Activated naive CD4-positive, alpha-beta T cell treated with anti-CD3 and anti-CD28 coated beads, Interleukin-2, amount 50 U/mL, for 24 hours (primary cell): Measurements from ENCODE around the gene FAM219B.
"Not testable (repeated sequence)": the region's sequence is repeated elsewhere in the genome, so short reads cannot be mapped to it uniquely, and the experiment has no call there.

ENCODE experiments used
- H3K27ac Mint-ChIP-seq: one replicate; pipeline ENCODE4 v1.8.0; 2021; ENCODE audit warnings: mild to moderate bottlenecking, mixed read lengths
- H3K27me3 Mint-ChIP-seq: one replicate; pipeline ENCODE4 v1.8.0; 2021; ENCODE audit warnings: mixed read lengths
- H3K36me3 Mint-ChIP-seq: one replicate; pipeline ENCODE4 v1.8.0; 2021; ENCODE audit warnings: mixed read lengths
- H3K4me1 Mint-ChIP-seq: one replicate; pipeline ENCODE4 v1.8.0; 2021; ENCODE audit warnings: mixed read lengths
- H3K4me3 Mint-ChIP-seq: one replicate; pipeline ENCODE4 v1.8.0; 2021; ENCODE audit warnings: mild to moderate bottlenecking, mixed read lengths
- H3K9me3 Mint-ChIP-seq: one replicate; pipeline ENCODE4 v1.8.0; 2021; ENCODE audit warnings: mixed read lengths

FAM219B gene

GRCh38 chr15:74906450-74907162, at the start of gene FAM219B:
TSS of gene FAM219B (minus strand) at chr15:74906851. CDS start at chr15:74906800, 51 bp downstream.
- H3K27ac Mint-ChIP-seq = peak within 1 kb of the TSS; percentile 99
- no peaks in the 10 kb centered on the region for H3K27me3 Mint-ChIP-seq
- no peaks in the 10 kb centered on the region for H3K9me3 Mint-ChIP-seq
- peak within 1 kb of the TSS; percentile 99 for H3K4me3 Mint-ChIP-seq
- peaks cover 41% of the 10 kb centered on the region for H3K4me1 Mint-ChIP-seq
- peaks cover 2% of the 10 kb centered on the region for H3K36me3 Mint-ChIP-seq

DNA sequence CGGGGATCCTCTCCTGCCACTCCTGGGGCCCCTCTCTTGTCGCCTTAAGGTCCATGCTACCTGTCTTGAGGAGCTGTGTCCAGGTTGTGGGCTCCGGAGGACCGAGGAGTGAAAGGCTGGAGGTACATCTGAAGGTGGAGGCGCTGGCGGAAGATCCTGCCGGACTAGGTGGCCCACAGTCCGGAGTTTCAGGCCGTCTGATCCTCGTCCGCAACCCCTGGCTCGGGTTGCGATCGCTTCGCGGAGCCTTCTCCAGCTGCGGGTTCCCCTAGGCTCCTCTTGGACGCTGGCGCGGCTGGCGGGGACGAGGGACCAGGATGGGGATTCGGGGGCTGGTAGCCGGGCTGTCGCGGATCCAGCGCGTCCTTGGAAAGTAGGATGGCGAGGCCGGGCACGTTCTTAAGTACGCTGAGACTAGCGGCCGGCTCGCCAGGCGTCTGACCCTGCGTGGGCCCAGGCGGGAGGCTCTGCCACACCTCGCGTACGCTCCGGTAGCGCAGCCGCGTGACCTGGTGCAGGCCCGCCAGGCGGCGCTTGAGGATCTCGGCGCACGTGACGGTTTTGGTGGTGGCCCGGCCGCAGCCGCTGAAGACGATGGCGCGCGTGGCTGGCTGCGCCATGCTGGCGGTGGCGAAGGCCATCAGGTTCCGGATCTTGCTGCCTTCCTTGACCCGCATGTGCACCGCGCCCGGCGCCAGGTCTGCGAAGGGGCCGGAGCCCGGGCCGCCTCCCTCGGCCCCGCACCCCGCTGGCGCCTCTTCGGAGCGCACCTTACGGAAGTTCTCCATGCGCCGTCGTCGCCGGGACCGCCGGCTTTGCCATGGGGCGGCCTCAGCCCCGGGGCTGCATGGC, 49.4 kb upstream of the FAM219B start:
- Mint-ChIP-seq H3K27ac (no peak overlapping the region), H3K36me3 (no peaks in the 10 kb centered on the region), H3K4me3 (peak overlapping the region; percentile 77), H3K9me3 (no peaks in the 10 kb centered on the region), H3K4me1 (peaks cover 37% of the 10 kb centered on the region), H3K27me3 (peaks cover 11% of the 10 kb centered on the region)

GRCh38 chr15:74955017-74955416, 48.4 kb upstream of the FAM219B start:
- Mint-ChIP-seq H3K4me3 (peak overlapping the region; percentile 77), H3K27me3 (peaks cover 11% of the 10 kb centered on the region), H3K36me3 (no peaks in the 10 kb centered on the region), H3K9me3 (no peaks in the 10 kb centered on the region), H3K4me1 (peaks cover 34% of the 10 kb centered on the region), H3K27ac (no peak overlapping the region)

DNA sequence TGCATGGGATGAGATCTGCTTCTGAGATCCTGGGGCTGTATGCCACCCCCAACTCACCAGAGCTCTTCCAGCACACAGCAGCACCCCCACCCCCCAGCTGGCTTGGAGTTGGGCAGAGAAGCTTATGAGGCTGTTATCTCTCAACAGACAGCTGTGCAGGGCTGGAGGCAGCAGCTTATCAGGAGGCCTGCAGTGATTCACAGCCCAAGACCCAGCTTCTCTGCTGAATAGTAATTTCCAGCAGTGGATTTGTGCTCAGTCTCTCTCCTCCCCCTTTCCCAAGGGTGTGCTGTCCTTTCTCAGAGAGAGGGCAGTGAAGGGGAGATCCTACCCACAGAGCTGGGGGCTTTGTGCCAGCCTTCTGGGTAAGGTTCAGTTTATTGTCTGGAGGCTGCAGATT, 47.9 kb upstream of the FAM219B start:
- peak overlapping the region; percentile 77 for H3K4me3 Mint-ChIP-seq

DNA sequence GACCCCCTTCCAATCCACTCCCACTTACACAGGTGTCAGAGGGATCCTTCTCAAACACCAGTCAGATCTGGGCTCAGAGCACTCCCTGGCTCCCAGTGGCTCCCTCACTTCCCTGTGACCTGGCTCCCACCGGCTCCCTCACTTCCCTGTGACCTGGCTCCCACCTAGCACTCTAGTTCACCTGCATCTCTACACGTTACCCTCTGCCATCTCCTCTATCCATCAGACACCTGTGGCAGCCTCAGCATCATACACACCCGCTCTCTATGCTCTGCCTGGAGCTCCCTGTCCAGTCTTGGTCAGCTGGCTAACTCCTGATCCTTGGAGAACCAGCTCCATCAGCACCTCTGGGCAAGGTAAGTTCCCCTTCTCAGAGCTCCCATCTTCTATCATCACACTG, 44.4 kb upstream of the FAM219B start:
- H3K36me3 Mint-ChIP-seq = no peaks in the 10 kb centered on the region
- no peaks in the 10 kb centered on the region for H3K9me3 Mint-ChIP-seq
- H3K4me3 Mint-ChIP-seq = no peak overlapping the region
- H3K27ac Mint-ChIP-seq = no peak overlapping the region
- peaks cover 17% of the 10 kb centered on the region for H3K4me1 Mint-ChIP-seq
- no peaks in the 10 kb centered on the region for H3K27me3 Mint-ChIP-seq

More for the DNA sequence above, 47.9 kb upstream of the FAM219B start:
- Mint-ChIP-seq H3K4me1 (peaks cover 32% of the 10 kb centered on the region), H3K36me3 (no peaks in the 10 kb centered on the region), H3K27ac (no peak overlapping the region), H3K27me3 (peaks cover 10% of the 10 kb centered on the region), H3K9me3 (no peaks in the 10 kb centered on the region)

- Mint-ChIP-seq H3K36me3 (no peaks in the 10 kb centered on the region), H3K4me3 (no peak overlapping the region)
Measured at GRCh38 chr15:74950078-74950908, 43.6 kb upstream of the FAM219B start.

DNA sequence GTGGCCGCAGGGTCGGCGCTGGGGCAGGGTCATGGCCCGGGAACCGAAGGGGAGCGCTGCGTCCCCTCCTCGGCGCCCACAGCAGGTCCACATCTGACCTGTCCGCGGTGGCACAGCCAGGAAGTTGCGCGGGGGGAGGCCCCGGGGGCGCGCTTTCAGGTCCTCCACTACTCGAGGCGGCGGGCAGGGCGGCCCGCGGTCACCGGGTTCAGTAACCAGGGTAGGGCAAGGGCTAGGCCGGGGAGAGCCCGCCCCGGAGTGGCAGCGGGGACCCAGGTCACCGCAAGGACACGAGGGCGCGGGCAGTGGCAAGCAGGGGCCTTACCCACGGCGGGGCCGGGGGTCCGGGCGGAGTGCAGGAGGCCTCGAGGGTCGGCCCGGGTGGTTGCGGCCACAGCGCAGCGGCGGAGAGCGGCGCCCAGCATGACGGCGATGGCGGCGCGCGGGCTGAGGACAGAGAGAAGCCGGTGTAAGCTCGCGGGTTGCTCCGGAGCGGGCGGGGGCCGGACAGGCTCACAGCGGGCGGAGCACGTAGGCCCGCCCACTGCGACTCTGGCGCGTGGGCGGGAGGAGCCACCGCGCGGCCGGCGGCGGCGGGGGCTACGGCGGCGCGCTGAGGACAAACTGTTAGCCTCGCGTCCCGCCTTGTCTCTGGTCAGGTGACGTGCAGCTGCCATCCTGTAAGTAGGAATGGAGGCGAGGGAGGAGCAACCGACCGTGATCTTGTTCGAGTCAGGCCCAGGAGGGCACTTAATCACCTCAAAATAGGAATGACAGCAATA, 31.1 kb upstream of the FAM219B start, which contains the start of gene COX5A:
Gene COX5A, minus strand, starts transcription at position 484 of the 782 bp plus-strand sequence. Its CDS starts 59 bp downstream, at position 425.
- H3K4me1 Mint-ChIP-seq = peaks cover 33% of the 10 kb centered on the region
- H3K27me3 Mint-ChIP-seq = no peaks in the 10 kb centered on the region
- H3K27ac Mint-ChIP-seq = peak within 1 kb of the TSS; percentile 88
- H3K36me3 Mint-ChIP-seq = peaks cover 2% of the 10 kb centered on the region
- H3K9me3 Mint-ChIP-seq = no peaks in the 10 kb centered on the region
- peak within 1 kb of the TSS; percentile 96 for H3K4me3 Mint-ChIP-seq

More at GRCh38 chr15:74950078-74950908, 43.6 kb upstream of the FAM219B start:
- no peaks in the 10 kb centered on the region for H3K27me3 Mint-ChIP-seq
- peaks cover 11% of the 10 kb centered on the region for H3K4me1 Mint-ChIP-seq
- no peaks in the 10 kb centered on the region for H3K9me3 Mint-ChIP-seq
- H3K27ac Mint-ChIP-seq = no peak overlapping the region

DNA sequence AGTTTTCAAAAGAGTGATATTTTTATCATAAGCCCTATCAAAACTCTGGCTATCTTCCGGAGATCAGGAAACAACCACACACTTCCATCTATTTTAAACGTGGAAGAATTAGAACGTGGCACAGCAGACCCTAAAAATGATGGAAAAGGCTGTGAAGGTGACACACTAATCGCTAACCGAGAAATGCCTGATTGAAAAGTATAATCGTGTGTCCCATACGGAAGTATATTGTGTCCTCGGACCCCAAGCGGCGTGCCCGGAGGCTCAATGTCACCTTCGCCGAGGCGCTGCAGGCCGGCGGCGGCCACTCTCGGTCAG, 30.6 kb upstream of the FAM219B start:
- Mint-ChIP-seq H3K4me1 (peaks cover 36% of the 10 kb centered on the region), H3K4me3 (peak overlapping the region; percentile 96), H3K27me3 (no peaks in the 10 kb centered on the region), H3K27ac (peak overlapping the region; percentile 68), H3K9me3 (no peaks in the 10 kb centered on the region), H3K36me3 (peaks cover 2% of the 10 kb centered on the region)

DNA sequence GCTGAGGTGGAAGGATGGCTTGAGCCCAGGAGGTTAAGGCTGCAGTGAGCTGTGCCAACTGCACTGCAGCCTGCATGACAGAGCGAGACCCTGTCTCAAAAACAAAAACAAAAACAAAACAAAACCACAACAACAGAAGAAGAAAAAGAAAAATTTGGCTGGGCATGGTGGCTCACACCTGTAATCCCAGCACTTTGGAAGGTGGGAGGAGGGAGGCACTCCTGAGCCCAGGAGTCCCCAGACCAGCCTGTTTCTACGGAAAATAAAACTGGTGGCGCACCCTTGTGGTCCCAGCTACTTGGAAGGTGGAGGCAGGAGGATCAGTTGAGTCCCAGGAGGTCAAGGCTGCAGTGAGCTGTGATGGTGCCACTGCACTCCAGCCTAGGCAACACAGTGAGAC, 28.5 kb upstream of the FAM219B start:
- not testable (repeated sequence) for H3K9me3 Mint-ChIP-seq, H3K27ac Mint-ChIP-seq, H3K27me3 Mint-ChIP-seq, H3K36me3 Mint-ChIP-seq
- peak overlapping the region; percentile 76 for H3K4me3 Mint-ChIP-seq
- peaks cover 41% of the 10 kb centered on the region for H3K4me1 Mint-ChIP-seq

DNA sequence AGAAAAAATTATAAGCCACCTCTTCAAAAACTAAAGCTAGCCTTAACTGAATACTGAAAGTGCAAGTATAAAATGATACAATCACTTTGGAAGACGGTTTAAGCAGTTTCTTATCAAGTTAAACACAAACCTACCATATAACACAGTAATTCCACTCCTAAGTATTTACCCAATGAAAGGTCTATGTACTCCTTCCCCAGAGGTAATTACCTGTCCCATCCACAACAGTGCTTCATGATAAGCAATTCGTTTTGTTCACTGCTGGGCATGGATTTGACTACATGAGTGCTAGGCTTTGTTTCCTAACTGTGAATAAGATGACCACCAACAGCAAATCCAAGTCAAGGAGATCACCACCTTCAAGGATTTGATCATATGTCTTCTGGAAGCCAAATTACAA, 26.9 kb upstream of the FAM219B start:
- H3K27ac Mint-ChIP-seq = no peak overlapping the region
- peaks cover 41% of the 10 kb centered on the region for H3K4me1 Mint-ChIP-seq
- H3K27me3 Mint-ChIP-seq = no peaks in the 10 kb centered on the region
- H3K36me3 Mint-ChIP-seq = peaks cover 2% of the 10 kb centered on the region
- peak overlapping the region; percentile 15 for H3K4me3 Mint-ChIP-seq
- H3K9me3 Mint-ChIP-seq = no peaks in the 10 kb centered on the region

DNA sequence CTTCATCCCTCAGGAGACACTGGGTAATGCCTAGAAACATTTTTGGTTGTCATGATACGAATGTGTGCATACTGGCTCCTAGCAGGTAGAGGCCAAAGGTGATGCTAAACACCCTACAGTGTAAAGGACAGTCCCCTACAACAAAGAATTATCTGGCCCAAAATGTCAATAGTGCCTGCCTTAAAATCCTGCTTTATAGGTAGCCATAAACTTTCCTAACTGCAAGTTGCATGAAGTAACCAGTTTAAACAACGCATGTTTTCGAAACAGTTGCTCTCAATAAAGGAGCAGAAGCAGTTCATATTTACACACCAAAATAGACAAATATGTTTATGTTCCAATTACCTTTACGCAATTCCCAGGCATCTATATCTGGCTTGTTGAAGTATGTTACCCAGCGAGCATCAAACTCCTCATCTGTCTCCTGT, 22.1 kb upstream of the FAM219B start:
- H3K9me3 Mint-ChIP-seq = no peaks in the 10 kb centered on the region
- H3K27me3 Mint-ChIP-seq = no peaks in the 10 kb centered on the region
- no peak overlapping the region for H3K27ac Mint-ChIP-seq
- H3K4me1 Mint-ChIP-seq = peaks cover 14% of the 10 kb centered on the region
- peaks cover 2% of the 10 kb centered on the region for H3K36me3 Mint-ChIP-seq
- H3K4me3 Mint-ChIP-seq = no peak overlapping the region

DNA sequence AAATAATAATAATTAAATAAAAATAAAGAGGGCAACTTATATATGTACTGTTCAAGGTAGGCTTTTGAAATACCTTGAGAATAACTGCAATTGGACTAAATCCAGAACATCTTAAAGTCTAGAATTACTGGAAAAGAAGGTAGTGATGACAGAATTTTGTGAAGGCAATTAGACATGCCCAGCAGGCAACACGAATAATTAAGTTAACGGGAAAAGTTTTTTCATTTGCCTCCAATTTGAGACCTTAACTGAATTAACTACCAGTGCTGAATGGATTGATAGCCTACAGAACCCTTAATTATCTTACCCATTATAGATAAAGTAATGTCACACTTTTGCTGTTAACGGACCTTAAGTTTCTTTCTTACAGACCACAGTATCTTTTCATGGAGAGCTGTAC, 17.9 kb upstream of the FAM219B start:
- H3K36me3 Mint-ChIP-seq = peaks cover 8% of the 10 kb centered on the region

DNA sequence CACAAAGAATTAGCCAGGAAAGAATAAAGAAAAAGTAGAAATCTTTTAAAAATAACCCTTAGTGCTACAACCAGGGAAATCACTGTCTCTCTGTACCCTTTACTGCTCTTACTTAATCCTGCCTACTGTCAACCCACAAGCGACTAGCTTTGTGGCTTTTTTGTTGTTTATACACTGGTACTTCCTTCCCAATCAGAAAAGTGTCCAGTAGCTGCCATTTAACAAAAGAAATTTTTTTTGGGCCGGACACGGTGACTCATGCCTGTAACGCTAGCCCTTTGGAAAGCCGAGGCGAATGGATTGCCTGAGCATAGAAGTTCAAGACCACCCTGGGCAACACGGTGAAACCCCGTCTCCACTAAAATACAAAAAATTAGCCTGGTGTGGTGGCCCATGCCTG, 13.8 kb upstream of the FAM219B start:
- H3K4me1 Mint-ChIP-seq = no peaks in the 10 kb centered on the region
- no peak overlapping the region for H3K27ac Mint-ChIP-seq
- peaks cover 17% of the 10 kb centered on the region for H3K36me3 Mint-ChIP-seq
- H3K9me3 Mint-ChIP-seq = no peaks in the 10 kb centered on the region
- no peaks in the 10 kb centered on the region for H3K27me3 Mint-ChIP-seq
- no peak overlapping the region for H3K4me3 Mint-ChIP-seq

More for the DNA sequence above, 17.9 kb upstream of the FAM219B start:
- no peaks in the 10 kb centered on the region for H3K9me3 Mint-ChIP-seq
- H3K4me1 Mint-ChIP-seq = no peaks in the 10 kb centered on the region
- no peak overlapping the region for H3K4me3 Mint-ChIP-seq
- H3K27ac Mint-ChIP-seq = no peak overlapping the region
- no peaks in the 10 kb centered on the region for H3K27me3 Mint-ChIP-seq

GRCh38 chr15:74917676-74918075, 11.0 kb upstream of the FAM219B start:
- Mint-ChIP-seq H3K9me3 (no peaks in the 10 kb centered on the region), H3K36me3 (peaks cover 16% of the 10 kb centered on the region), H3K4me3 (no peak overlapping the region), H3K27ac (no peak overlapping the region), H3K27me3 (no peaks in the 10 kb centered on the region), H3K4me1 (no peaks in the 10 kb centered on the region)

- H3K36me3 Mint-ChIP-seq = peaks cover 15% of the 10 kb centered on the region
- peak overlapping the region; percentile 85 for H3K27ac Mint-ChIP-seq
- H3K4me3 Mint-ChIP-seq, H3K9me3 Mint-ChIP-seq, H3K4me1 Mint-ChIP-seq, H3K27me3 Mint-ChIP-seq: not testable (repeated sequence)
Measured at GRCh38 chr15:74913799-74914198, 7.1 kb upstream of the FAM219B start.
